Neural cell (in vitro differentiated cells): ENCODE data around the gene MYRIP.

Experiments
- EZH2 ChIP-seq: fragments of 200-600, 300-800 bp; shearing (Covaris generic), sonication (generic); IDR thresholded peaks from 2 replicates; pipeline ENCODE4 v1.6.1; 2014; ENCODE audit warnings: antibody characterized with exemption, low read length, borderline replicate concordance, mild to moderate bottlenecking; ENCODE audit not compliant: insufficient read depth, poor library complexity, severe bottlenecking
- POLR2AphosphoS5 ChIP-seq: IDR thresholded peaks from 2 replicates; pipeline ENCODE4 v1.6.1; 2012
- SMC3 ChIP-seq: fragments of 450-650 bp; conservative IDR thresholded peaks from 2 replicates; pipeline ENCODE4 v1.6.1; 2014; ENCODE audit warnings: antibody characterized with exemption, mild to moderate bottlenecking, moderate library complexity; ENCODE audit not compliant: poor library complexity

DNA sequence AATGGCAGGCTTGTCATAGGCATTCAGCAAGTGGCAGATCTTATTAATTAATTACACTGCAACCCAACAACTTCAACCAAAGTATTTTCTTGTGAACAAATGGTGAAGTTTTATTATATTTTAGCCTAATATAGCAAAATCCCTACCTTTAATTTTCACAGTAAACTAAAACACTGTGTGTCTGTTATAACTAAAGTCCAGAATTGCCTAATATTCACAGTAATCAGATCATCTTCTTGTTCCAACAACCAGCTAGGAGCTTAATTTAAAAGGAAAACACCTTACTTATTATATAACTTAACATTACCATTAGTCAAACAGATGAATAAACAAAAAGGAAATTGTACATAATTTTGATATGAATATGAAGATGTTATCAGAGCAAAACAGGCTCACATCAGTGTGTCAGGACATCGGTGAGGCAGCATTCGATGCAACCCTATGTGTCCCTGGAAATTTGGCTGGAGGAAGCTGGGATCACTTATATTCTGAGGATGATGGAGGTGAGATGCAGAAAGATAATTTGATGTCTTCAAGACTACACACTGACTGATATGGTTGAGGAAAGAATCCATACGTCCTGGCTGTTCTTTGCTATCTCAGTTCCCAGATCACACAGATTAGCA is 310.8 kb downstream of the MYRIP start:
- TF ChIP-seq EZH2: no peak
- no peak for TF ChIP-seq POLR2AphosphoS5
- no peak for TF ChIP-seq SMC3
